HFFc6 (cell line): ENCODE measurements around the gene LAMA5. TPM values are rescaled to one million over a fixed set of nuclear protein-coding genes. Genes with fewer than 3 reads are reported as not detected.

Source experiments
- DNase-seq: peaks from one replicate; pipeline ENCODE4 v3.0.0-alpha.2; 2018
- H3K27ac Mint-ChIP-seq: 2 replicates; pipeline ENCODE4 v1.8.0; 2020; ENCODE audit warnings: mild to moderate bottlenecking, mixed read lengths
- H3K27me3 Mint-ChIP-seq: 2 replicates; pipeline ENCODE4 v1.8.0; 2021; ENCODE audit warnings: mild to moderate bottlenecking, moderate library complexity, mixed read lengths; ENCODE audit not compliant: insufficient read depth
- H3K36me3 Mint-ChIP-seq: 2 replicates; pipeline ENCODE4 v1.8.0; 2021; ENCODE audit warnings: low read depth, mixed read lengths
- H3K4me1 Mint-ChIP-seq: 2 replicates; pipeline ENCODE4 v1.8.0; 2020; ENCODE audit warnings: low read depth, mixed read lengths
- H3K4me3 Mint-ChIP-seq: 2 replicates; pipeline ENCODE4 v1.8.0; 2020; ENCODE audit warnings: mild to moderate bottlenecking, moderate library complexity, mixed read lengths
- H3K9me3 Mint-ChIP-seq: 2 replicates; pipeline ENCODE4 v1.8.0; 2020; ENCODE audit warnings: mild to moderate bottlenecking, mixed read lengths
- CTCF ChIP-seq: fragments of 200-600 bp; sonication (generic); IDR thresholded peaks from 2 replicates; pipeline ENCODE4 v1.5.0; 2021; ENCODE audit warnings: antibody characterized with exemption, mild to moderate bottlenecking
- total RNA-seq, 6 experiments: library from RNA; stranded (reverse); fragmentation: NEBNext Ultra II Directional; extraction: Animal tissue kit (Norgen Biotek cat#: 25700); gene quantifications; 2 replicates in 1 of 6; 3 replicates in 5 of 6; pipeline ENCODE4 v1.2.3, GENCODE V29; 2021

LAMA5 gene
- total RNA-seq, 6 experiments from 2014 or later = 1.2 to 2.4 (median 1.5) TPM

- Mint-ChIP-seq H3K36me3 (peaks cover 13% of the 10 kb centered on the region), H3K4me3 (peak overlapping the region; percentile 97)
- no peak for DNase-seq
Measured at GRCh38 chr20:62305149-62305764, 61.9 kb downstream of the LAMA5 start.

GRCh38 chr20:62304331-62305148 lies 62.6 kb downstream of the LAMA5 start:
- no peak for TF ChIP-seq CTCF
- H3K4me1 Mint-ChIP-seq = peaks cover 32% of the 10 kb centered on the region
- peak overlapping the region; percentile 97 for H3K4me3 Mint-ChIP-seq
- DNase-seq = no peak
- H3K27ac Mint-ChIP-seq = peak overlapping the region; percentile 83
- H3K9me3 Mint-ChIP-seq = no peaks in the 10 kb centered on the region
- H3K27me3 Mint-ChIP-seq = no peaks in the 10 kb centered on the region; the same call in 1 of the 2 replicates
- peaks cover 13% of the 10 kb centered on the region for H3K36me3 Mint-ChIP-seq

More at GRCh38 chr20:62305149-62305764, 61.9 kb downstream of the LAMA5 start:
- peak; percentile 24 for TF ChIP-seq CTCF
- peak overlapping the region; percentile 31 for H3K27ac Mint-ChIP-seq
- peaks cover 32% of the 10 kb centered on the region for H3K4me1 Mint-ChIP-seq
- no peaks in the 10 kb centered on the region; the same call in 1 of the 2 replicates for H3K27me3 Mint-ChIP-seq
- no peaks in the 10 kb centered on the region for H3K9me3 Mint-ChIP-seq

GRCh38 chr20:62303340-62304226 lies 63.5 kb downstream of the LAMA5 start:
- Mint-ChIP-seq H3K9me3 (no peaks in the 10 kb centered on the region), H3K36me3 (peaks cover 13% of the 10 kb centered on the region), H3K27ac (peak overlapping the region; percentile 83), H3K27me3 (no peaks in the 10 kb centered on the region; the same call in 1 of the 2 replicates), H3K4me3 (peak overlapping the region; percentile 97), H3K4me1 (peaks cover 32% of the 10 kb centered on the region)
- DNase-seq = no peak
- no peak for TF ChIP-seq CTCF

GRCh38 chr20:62303062-62303339 lies 64.1 kb downstream of the LAMA5 start:
- H3K4me1 Mint-ChIP-seq = peaks cover 32% of the 10 kb centered on the region
- peak overlapping the region; percentile 97 for H3K4me3 Mint-ChIP-seq
- no peaks in the 10 kb centered on the region for H3K9me3 Mint-ChIP-seq
- no peak for DNase-seq
- peaks cover 13% of the 10 kb centered on the region for H3K36me3 Mint-ChIP-seq
- H3K27ac Mint-ChIP-seq = peak overlapping the region; percentile 97; the same call in 1 of the 2 replicates
- no peak for TF ChIP-seq CTCF
- H3K27me3 Mint-ChIP-seq = no peaks in the 10 kb centered on the region; the same call in 1 of the 2 replicates

- H3K4me1 Mint-ChIP-seq = peaks cover 32% of the 10 kb centered on the region
- peak; percentile 90 for TF ChIP-seq CTCF
- no peaks in the 10 kb centered on the region; the same call in 1 of the 2 replicates for H3K27me3 Mint-ChIP-seq
- H3K9me3 Mint-ChIP-seq = no peaks in the 10 kb centered on the region
- peak; percentile 93 for DNase-seq
- H3K36me3 Mint-ChIP-seq = peaks cover 13% of the 10 kb centered on the region
- H3K27ac Mint-ChIP-seq = peak within 1 kb of the TSS; percentile 97
- H3K4me3 Mint-ChIP-seq = peak within 1 kb of the TSS; percentile 97
Measured at GRCh38 chr20:62302341-62303061, 64.6 kb downstream of the LAMA5 start, which contains the start of gene ADRM1. Gene ADRM1 (plus strand): TSS chr20:62302997. CDS start chr20:62303569, 572 bp downstream.
